CD8-positive, alpha-beta memory T cell (primary cell): ENCODE data around the gene SELENOT. TPM values are rescaled to one million over a fixed set of nuclear protein-coding genes. Genes with fewer than 3 reads are reported as not detected.

ENCODE experiments used
- CTCF ChIA-PET: fragments of 350-600 bp; sonication (Branson Sonifier 250); formaldehyde crosslinking; loops from one replicate; lab custom pipeline; 2021; ENCODE audit warnings: antibody characterized with exemption; lab: Charles Lee
- POLR2A ChIA-PET: fragments of 350-600 bp; sonication (Branson Sonifier 250); formaldehyde crosslinking; loops from one replicate; lab custom pipeline; 2021; ENCODE audit warnings: antibody characterized with exemption; lab: Charles Lee
- DNase-seq, 5 donors: peaks; one replicate each; pipeline versions ENCODE4 v3.0.0 to v3.0.0-alpha.2; 2020 to 2022; ENCODE audit warnings: mixed read lengths in 1 of 5
- H3K27ac ChIP-seq: one replicate; pipeline ENCODE4 v1.7.0; 2013; ENCODE audit warnings: low read depth, mild to moderate bottlenecking, low read length, moderate library complexity
- H3K27me3 ChIP-seq: 2 replicates; pipeline ENCODE4 v1.7.0; 2013; ENCODE audit warnings: low read length, mild to moderate bottlenecking; ENCODE audit not compliant: insufficient read depth, poor library complexity, severe bottlenecking
- H3K36me3 ChIP-seq: 2 replicates; pipeline ENCODE4 v1.7.0; 2013; ENCODE audit warnings: mild to moderate bottlenecking, low read length, moderate library complexity; ENCODE audit not compliant: insufficient read depth
- H3K4me1 ChIP-seq: 2 replicates; pipeline ENCODE4 v1.7.0; 2013; ENCODE audit warnings: mild to moderate bottlenecking, low read length, moderate library complexity; ENCODE audit not compliant: insufficient read depth
- H3K4me3 ChIP-seq: 2 replicates; pipeline ENCODE4 v1.7.0; 2013; ENCODE audit warnings: mild to moderate bottlenecking, low read length
- H3K9me3 ChIP-seq: 2 replicates; pipeline ENCODE4 v1.7.0; 2013; ENCODE audit warnings: mild to moderate bottlenecking, low read length
- H3K27ac Mint-ChIP-seq, 8 donors: one replicate each; pipeline ENCODE4 v1.8.0; 2020 to 2021; ENCODE audit warnings: mixed read lengths in 8 of 8, mild to moderate bottlenecking in 6 of 8, inconsistent platforms in 3 of 8, moderate library complexity in 3 of 8
- H3K27me3 Mint-ChIP-seq, 2 donors: one replicate each; pipeline ENCODE4 v1.8.0; 2020 to 2021; ENCODE audit warnings: mixed read lengths in 2 of 2, mild to moderate bottlenecking in 1 of 2, moderate library complexity in 1 of 2
- H3K36me3 Mint-ChIP-seq, 3 donors: one replicate each; pipeline ENCODE4 v1.8.0; 2020 to 2021; ENCODE audit warnings: mixed read lengths in 3 of 3, inconsistent platforms in 1 of 3, mild to moderate bottlenecking in 1 of 3
- H3K4me1 Mint-ChIP-seq, 3 donors: one replicate each; pipeline ENCODE4 v1.8.0; 2020 to 2021; ENCODE audit warnings: mixed read lengths in 3 of 3, inconsistent platforms in 1 of 3, mild to moderate bottlenecking in 1 of 3
- H3K4me3 Mint-ChIP-seq, 7 donors: one replicate each; pipeline ENCODE4 v1.8.0; 2020 to 2021; ENCODE audit warnings: mixed read lengths in 7 of 7, mild to moderate bottlenecking in 6 of 7, moderate library complexity in 4 of 7, inconsistent platforms in 2 of 7
- H3K9me3 Mint-ChIP-seq, 5 donors: one replicate each; pipeline ENCODE4 v1.8.0; 2020 to 2022; ENCODE audit warnings: mixed read lengths in 5 of 5, mild to moderate bottlenecking in 3 of 5, moderate library complexity in 2 of 5, inconsistent platforms in 1 of 5
- polyA plus RNA-seq: library from polyadenylated mRNA; unstranded; fragments of 300-500 nt; fragmentation: Illumina TruSeq; gene quantifications from one replicate; pipeline ENCODE4 v1.2.3, GENCODE V29; 2021
- total RNA-seq, 2 experiments: library from RNA; stranded (reverse); gene quantifications; one replicate each; pipeline ENCODE4 v1.2.3, GENCODE V29; 2021

SELENOT gene
- total and polyA plus RNA-seq, 3 experiments from 2014 or later, result 158 to 311 (median 162) TPM

DNA sequence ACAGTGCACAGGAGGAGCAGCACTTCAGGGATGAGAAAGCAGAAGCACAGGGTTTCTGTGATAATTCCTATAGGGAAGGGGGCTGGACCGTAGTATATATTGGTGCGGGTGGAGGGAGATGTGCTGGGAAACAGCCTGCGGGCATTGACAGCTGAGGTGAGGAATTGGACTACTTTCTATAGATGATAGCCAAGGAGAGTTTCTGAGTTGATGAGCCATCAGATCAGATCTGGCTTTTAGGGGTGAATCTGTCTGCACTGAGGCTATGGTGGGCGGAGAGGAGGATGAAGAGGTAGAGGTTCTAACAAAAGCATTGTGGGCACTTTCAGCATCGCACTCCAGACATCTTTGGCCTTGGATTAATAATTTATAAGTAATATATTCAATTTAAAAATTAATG lies 33.1 kb downstream of the SELENOT start:
- DNase-seq, result no peak
- Mint-ChIP-seq H3K4me1 (peaks cover 28 to 40% (median 37%) of the 10 kb centered on the region in 3 donors), H3K27me3 (no peaks in the 10 kb centered on the region), H3K36me3 (peaks cover 0 to 13% (median 0%) of the 10 kb centered on the region in 3 donors), H3K9me3 (no peaks in the 10 kb centered on the region), H3K27ac (peak overlapping the region in 7 of 8 donors; percentile 41 to 89 (median 71)), H3K4me3 (peak overlapping the region in 6 of 7 donors; percentile 53 to 80 (median 60))
- H3K4me3 ChIP-seq, result no peak overlapping the region
- ChIA-PET CTCF (interaction anchor here (1.2 kb wide), 2 partner anchors 34 to 47 kb away, joined by 4 read pairs; partner anchors contain the start of gene SELENOT), POLR2A (interaction anchor here (1.1 to 1.3 kb wide), 2 partner anchors 33 to 90 kb away, joined by 3 to 5 read pairs; partner anchors contain the start of genes EIF2A, SELENOT and SERP1)
- H3K36me3 ChIP-seq, result no peaks in the 10 kb centered on the region
- H3K27ac ChIP-seq, result no peak overlapping the region
- no peaks in the 10 kb centered on the region for H3K27me3 ChIP-seq
- peaks cover 16% of the 10 kb centered on the region for H3K4me1 ChIP-seq
- H3K9me3 ChIP-seq, result no peaks in the 10 kb centered on the region

DNA sequence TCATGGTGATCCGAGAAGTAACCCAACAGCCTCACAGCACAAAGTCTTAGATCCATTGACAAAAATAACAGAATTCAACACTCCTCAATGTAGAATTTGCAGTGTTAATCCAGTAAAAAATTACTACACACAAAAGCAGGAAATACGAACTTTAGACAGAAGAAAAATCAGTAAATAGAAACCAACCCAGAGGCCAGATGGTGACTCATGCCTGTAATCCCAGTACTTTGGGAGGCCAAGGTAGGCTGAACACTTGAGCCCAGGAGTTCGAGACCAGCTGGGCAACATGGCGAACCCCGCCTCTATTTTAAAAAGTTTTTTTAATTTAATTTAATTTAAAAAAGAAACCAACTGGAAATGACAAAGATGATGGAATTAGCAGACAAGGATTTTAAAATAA lies 36.1 kb downstream of the SELENOT start:
- ChIA-PET POLR2A (no interaction called here), CTCF (no interaction called here)
- no peak overlapping the region for H3K27ac Mint-ChIP-seq
- Histone ChIP-seq H3K27ac (no peak overlapping the region), H3K36me3 (no peaks in the 10 kb centered on the region), H3K9me3 (no peaks in the 10 kb centered on the region), H3K4me1 (peaks cover 16% of the 10 kb centered on the region), H3K4me3 (no peak overlapping the region), H3K27me3 (peaks cover 5% of the 10 kb centered on the region)
- H3K9me3 Mint-ChIP-seq, result no peaks in the 10 kb centered on the region
- H3K27me3 Mint-ChIP-seq, result peaks cover 2 to 9% of the 10 kb centered on the region in 2 donors
- H3K4me3 Mint-ChIP-seq, result no peak overlapping the region
- no peak for DNase-seq
- H3K4me1 Mint-ChIP-seq, result peaks cover 24 to 29% (median 27%) of the 10 kb centered on the region in 3 donors
- H3K36me3 Mint-ChIP-seq, result peaks cover 0 to under 1% (median 0%) of the 10 kb centered on the region in 3 donors

DNA sequence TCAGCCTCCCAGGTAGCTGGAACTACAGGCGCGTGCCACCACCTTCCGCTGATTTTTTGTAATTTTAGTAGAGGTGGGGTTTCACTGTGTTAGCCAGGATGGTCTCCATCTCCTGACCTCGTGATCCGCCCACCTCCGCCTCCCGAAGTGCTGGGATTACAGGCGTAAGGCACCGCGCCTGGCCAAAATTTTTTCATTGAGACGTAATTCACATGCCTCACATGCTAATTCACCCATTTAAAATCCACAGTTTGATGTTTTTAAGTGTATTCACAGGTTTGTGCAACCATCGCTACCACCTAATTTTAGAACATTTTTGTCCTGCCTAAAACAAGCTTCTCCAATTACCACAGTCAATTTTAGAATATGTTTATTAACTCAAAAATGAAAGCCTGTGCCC lies 37.1 kb downstream of the SELENOT start:
- DNase-seq, result no peak
- Histone ChIP-seq H3K27me3 (peaks cover 5% of the 10 kb centered on the region), H3K27ac (no peak overlapping the region), H3K4me3 (no peak overlapping the region), H3K36me3 (no peaks in the 10 kb centered on the region), H3K9me3 (no peaks in the 10 kb centered on the region), H3K4me1 (peaks cover 11% of the 10 kb centered on the region)
- Mint-ChIP-seq H3K27me3 (peaks cover 2 to 10% of the 10 kb centered on the region in 2 donors), H3K9me3 (no peaks in the 10 kb centered on the region), H3K4me1 (peaks cover 16 to 20% (median 17%) of the 10 kb centered on the region in 3 donors), H3K27ac (peak overlapping the region in 1 of 8 donors; percentile 41), H3K36me3 (no peaks in the 10 kb centered on the region), H3K4me3 (no peak overlapping the region)
- POLR2A ChIA-PET, result no interaction called here
- CTCF ChIA-PET, result no interaction called here

DNA sequence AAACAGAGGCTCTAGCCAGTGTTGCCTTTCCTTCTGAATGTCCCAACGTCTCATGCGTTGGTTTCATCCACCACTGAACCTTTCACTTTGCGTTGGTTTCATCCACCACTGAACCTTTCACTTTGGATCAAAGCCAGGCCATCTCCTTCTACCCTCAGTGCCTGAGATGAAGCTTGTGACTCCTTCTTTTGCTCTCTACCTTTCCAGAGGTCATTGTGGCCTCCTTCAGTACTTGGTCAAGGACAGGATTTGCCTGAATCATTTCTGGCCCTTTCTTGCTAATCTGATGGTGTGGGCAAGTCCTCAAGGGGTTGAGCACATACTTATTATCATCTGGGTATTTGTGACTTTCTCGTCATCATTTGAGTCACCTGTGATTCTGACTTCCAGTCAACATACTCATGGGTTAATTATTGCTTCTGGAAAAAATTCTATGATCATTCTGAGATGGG lies 50.0 kb downstream of the SELENOT start:
- no peak for DNase-seq
- Histone ChIP-seq H3K27me3 (no peaks in the 10 kb centered on the region), H3K36me3 (no peaks in the 10 kb centered on the region), H3K4me1 (no peaks in the 10 kb centered on the region), H3K9me3 (no peaks in the 10 kb centered on the region), H3K27ac (no peak overlapping the region), H3K4me3 (no peak overlapping the region)
- Mint-ChIP-seq H3K4me1 (no peaks in the 10 kb centered on the region), H3K9me3 (no peaks in the 10 kb centered on the region), H3K36me3 (peaks cover 0 to 5% (median 4%) of the 10 kb centered on the region in 3 donors), H3K27me3 (peaks cover 6 to 8% of the 10 kb centered on the region in 2 donors), H3K4me3 (no peak overlapping the region), H3K27ac (no peak overlapping the region)
- CTCF ChIA-PET, result no interaction called here
- POLR2A ChIA-PET, result no interaction called here

DNA sequence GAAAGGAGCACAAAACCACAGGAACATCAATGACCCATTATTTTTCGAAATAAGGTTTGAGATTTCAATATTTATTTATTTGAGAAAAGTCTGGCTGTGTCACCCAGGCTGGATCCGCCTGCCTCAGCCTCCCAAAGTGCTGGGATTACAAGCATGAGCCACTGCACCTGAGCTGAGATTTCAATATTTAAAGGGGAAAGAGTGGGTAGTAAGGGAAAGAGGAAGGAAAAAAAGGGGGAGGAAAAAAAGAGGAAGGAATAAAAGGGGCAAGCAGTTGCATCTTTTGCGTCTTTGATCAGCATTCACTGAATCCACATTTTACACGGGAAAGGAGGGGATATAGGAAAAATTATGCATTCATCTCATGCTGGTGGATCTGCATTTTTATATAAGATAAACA lies 53.2 kb downstream of the SELENOT start:
- H3K4me3 Mint-ChIP-seq, result no peak overlapping the region
- H3K9me3 ChIP-seq, result no peaks in the 10 kb centered on the region
- H3K4me1 ChIP-seq, result no peaks in the 10 kb centered on the region
- no peaks in the 10 kb centered on the region for H3K4me1 Mint-ChIP-seq
- H3K27ac Mint-ChIP-seq, result no peak overlapping the region
- ChIA-PET POLR2A (no interaction called here), CTCF (no interaction called here)
- no peaks in the 10 kb centered on the region for H3K27me3 ChIP-seq
- H3K36me3 ChIP-seq, result no peaks in the 10 kb centered on the region
- no peak for DNase-seq
- H3K27me3 Mint-ChIP-seq, result peaks cover 7 to 12% of the 10 kb centered on the region in 2 donors
- H3K27ac ChIP-seq, result no peak overlapping the region
- peaks cover 0 to 5% (median 4%) of the 10 kb centered on the region in 3 donors for H3K36me3 Mint-ChIP-seq
- H3K4me3 ChIP-seq, result no peak overlapping the region
- no peaks in the 10 kb centered on the region for H3K9me3 Mint-ChIP-seq

DNA sequence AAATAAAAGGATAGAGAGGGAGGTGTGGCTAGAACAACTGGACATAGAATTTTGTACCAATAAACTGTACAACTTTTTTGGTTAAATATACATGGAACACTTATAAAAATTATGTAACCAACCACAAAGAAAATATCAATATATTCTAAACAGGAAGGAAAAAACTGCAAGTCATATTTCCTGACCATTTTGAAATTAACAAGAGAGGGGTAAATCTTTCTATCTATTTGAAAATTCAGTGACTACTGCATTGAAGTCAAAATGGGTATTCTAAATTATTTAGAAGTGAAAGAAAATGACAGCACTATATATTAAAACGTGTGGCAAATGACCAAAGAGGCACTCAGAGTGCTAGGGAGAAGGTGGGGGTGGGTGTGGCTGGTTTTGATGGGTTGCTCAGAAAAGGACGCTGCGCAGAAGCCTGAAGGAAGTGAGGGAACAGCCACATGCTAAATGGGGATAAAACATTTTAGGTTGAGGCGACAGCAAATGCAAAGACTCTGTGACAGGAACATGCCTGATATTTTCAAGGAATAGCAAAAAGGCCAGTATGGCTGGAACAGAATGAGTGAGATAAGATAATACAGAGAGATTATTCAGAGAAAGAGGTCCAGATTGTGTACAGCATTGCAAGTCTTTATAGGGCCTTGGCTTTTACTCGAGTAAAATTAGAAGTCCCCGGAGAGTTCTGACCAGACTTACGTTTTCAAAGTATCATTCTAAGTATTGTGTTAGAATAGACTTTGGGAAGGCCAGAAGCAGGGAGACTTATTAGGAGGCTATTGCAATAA lies 59.5 kb downstream of the SELENOT start:
- Histone ChIP-seq H3K27ac (no peak overlapping the region), H3K36me3 (no peaks in the 10 kb centered on the region), H3K4me1 (no peaks in the 10 kb centered on the region), H3K27me3 (no peaks in the 10 kb centered on the region), H3K4me3 (no peak overlapping the region), H3K9me3 (no peaks in the 10 kb centered on the region)
- no peak for DNase-seq
- ChIA-PET CTCF (no interaction called here), POLR2A (no interaction called here)
- Mint-ChIP-seq H3K4me3 (no peak overlapping the region), H3K9me3 (no peaks in the 10 kb centered on the region), H3K27ac (peak overlapping the region in 2 of 8 donors; percentile 36 to 53), H3K4me1 (peaks cover 7 to 15% (median 14%) of the 10 kb centered on the region in 3 donors), H3K36me3 (no peaks in the 10 kb centered on the region), H3K27me3 (peaks cover 9 to 15% of the 10 kb centered on the region in 2 donors)

DNA sequence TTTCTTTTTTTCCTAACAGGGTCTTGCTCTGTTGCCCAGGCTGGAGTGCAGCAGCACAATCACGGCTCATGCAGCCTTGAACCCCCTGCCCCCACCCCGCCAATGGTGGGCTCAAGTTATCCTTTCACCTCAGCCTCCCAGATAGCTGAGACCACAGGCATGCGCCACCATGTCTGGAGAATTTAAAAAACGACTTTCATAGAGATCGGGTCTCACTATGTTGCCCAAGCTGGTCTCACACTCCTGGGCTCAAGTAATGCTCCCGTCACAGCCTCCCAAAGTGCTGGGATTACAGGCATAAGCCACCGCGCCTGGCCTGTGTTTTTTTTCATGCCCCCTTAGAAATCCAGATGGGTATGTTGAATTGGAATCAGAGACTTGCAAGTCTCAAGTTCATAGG lies 60.3 kb downstream of the SELENOT start:
- H3K27me3 Mint-ChIP-seq, result peaks cover 9 to 15% of the 10 kb centered on the region in 2 donors
- CTCF ChIA-PET, result no interaction called here
- H3K4me1 Mint-ChIP-seq, result peaks cover 7 to 15% (median 14%) of the 10 kb centered on the region in 3 donors
- H3K36me3 Mint-ChIP-seq, result no peaks in the 10 kb centered on the region
- H3K27ac Mint-ChIP-seq, result peak overlapping the region in 1 of 8 donors; percentile 51
- POLR2A ChIA-PET, result no interaction called here
- no peak overlapping the region for H3K4me3 Mint-ChIP-seq
- no peak for DNase-seq
- Histone ChIP-seq H3K27me3 (no peaks in the 10 kb centered on the region), H3K4me1 (no peaks in the 10 kb centered on the region), H3K36me3 (no peaks in the 10 kb centered on the region), H3K27ac (no peak overlapping the region), H3K4me3 (no peak overlapping the region), H3K9me3 (no peaks in the 10 kb centered on the region)
- no peaks in the 10 kb centered on the region for H3K9me3 Mint-ChIP-seq

DNA sequence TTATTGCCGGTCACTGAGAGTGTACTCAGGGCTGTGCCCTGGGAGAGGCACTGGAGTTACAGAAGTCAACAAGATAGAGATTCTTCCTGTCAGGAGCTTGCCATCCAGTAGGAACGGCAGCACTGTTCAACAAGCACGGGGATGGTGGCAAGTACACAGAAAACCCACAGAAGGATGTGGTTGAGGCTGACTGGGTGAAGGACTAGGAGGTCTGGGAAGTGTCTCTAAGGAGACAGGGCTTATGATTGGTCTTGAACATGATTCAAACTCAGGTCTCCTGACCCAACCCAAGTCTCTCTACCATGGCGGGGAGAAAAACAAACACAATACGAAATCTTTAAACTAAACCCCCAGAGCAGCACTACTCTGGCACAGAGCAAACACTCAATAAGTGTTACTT lies 63.0 kb downstream of the SELENOT start:
- ChIA-PET POLR2A (interaction anchor here (0.6 kb wide), 1 partner anchor 36 kb away, joined by 4 read pairs; no protein-coding TSS in a partner anchor), CTCF (no interaction called here)
- no peak for DNase-seq
- Histone ChIP-seq H3K27me3 (peaks cover 3% of the 10 kb centered on the region), H3K9me3 (no peaks in the 10 kb centered on the region), H3K4me3 (no peak overlapping the region), H3K4me1 (no peaks in the 10 kb centered on the region), H3K36me3 (no peaks in the 10 kb centered on the region), H3K27ac (no peak overlapping the region)
- Mint-ChIP-seq H3K36me3 (no peaks in the 10 kb centered on the region), H3K4me3 (peak overlapping the region in 2 of 7 donors; percentile 30 to 46), H3K4me1 (peaks cover 7 to 15% (median 14%) of the 10 kb centered on the region in 3 donors), H3K27me3 (peaks cover 10 to 11% of the 10 kb centered on the region in 2 donors), H3K27ac (peak overlapping the region in 3 of 8 donors; percentile 7 to 61 (median 20)), H3K9me3 (no peaks in the 10 kb centered on the region)
